ENCODE results near the gene OTOGL.

The OTOGL gene

GRCh38 chr12:80400571-80400991, 301.2 kb downstream of the OTOGL start:
- no peak for DNase-seq

GRCh38 chr12:80401191-80401590, 301.9 kb downstream of the OTOGL start:
- no peak for DNase-seq

GRCh38 chr12:80404629-80405028, 305.3 kb downstream of the OTOGL start:
- DNase-seq, result no peak

- no peak for DNase-seq
These were observed 306.9 kb downstream of the OTOGL start for GRCh38 chr12:80406253-80406652.

- no peak for DNase-seq
These were observed 312.4 kb downstream of the OTOGL start for GRCh38 chr12:80411787-80412186.

GRCh38 chr12:80412343-80412953, 313.1 kb downstream of the OTOGL start:
- DNase-seq, result peak; percentile 69

GRCh38 chr12:80413462-80413861, 314.1 kb downstream of the OTOGL start:
- DNase-seq, result no peak

GRCh38 chr12:80415466-80415865, 316.1 kb downstream of the OTOGL start:
- no peak for DNase-seq

- DNase-seq, result no peak
These were observed 320.3 kb downstream of the OTOGL start for GRCh38 chr12:80419644-80420043.

- no peak for DNase-seq
These were observed 320.7 kb downstream of the OTOGL start for GRCh38 chr12:80420075-80420474.

- no peak for DNase-seq
These were observed 323.2 kb downstream of the OTOGL start for GRCh38 chr12:80422550-80422949.
